ENCODE data around the gene SLC6A15. TPM values are rescaled to one million over a fixed set of nuclear protein-coding genes. Genes with fewer than 3 reads are reported as not detected.

SLC6A15 gene
- 0.07 TPM for total RNA-seq (2021; ENCODE audit: unreplicated experiment)
- not detected in 2 replicates for polyA plus RNA-seq (2012)
- not detected for Bru-seq, nascent RNA
- BruChase-seq, experiment 1, labeled RNA remaining after a 6-hour chase = not detected
- BruChase-seq, experiment 2, labeled RNA remaining after a 2-hour chase = not detected
- long read RNA-seq = 0 reads

- Histone ChIP-seq H3K27ac (ENCODE audit: low read depth, low read length) (no peak within 1 kb of the TSS), H3K9me2 (ENCODE audit: insufficient read depth) (no peaks in the 10 kb centered on the region), H3K79me2 (ENCODE audit: insufficient read depth, low read length) (no peaks in the 10 kb centered on the region), H3K4me1 (ENCODE audit: control insufficient read depth in 1 of 2, insufficient read depth in 2 of 2, low read length in 2 of 2) (no peaks in the 10 kb centered on the region), H2AFZ (ENCODE audit: low read depth, low read length, poor library complexity, severe bottlenecking) (no peak within 1 kb of the TSS), H4K20me1 (ENCODE audit: insufficient read depth) (no peaks in the 10 kb centered on the region), H3K9me3 (ENCODE audit: control insufficient read depth in 1 of 2, insufficient read depth in 1 of 2, low read depth in 1 of 2, low read length in 2 of 2) (no peaks in the 10 kb centered on the region), H3K36me3 (ENCODE audit: control insufficient read depth in 1 of 2, insufficient read depth in 2 of 2, low read length in 2 of 2) (no peaks in the 10 kb centered on the region), H3K27me3 (ENCODE audit: insufficient read depth, low read length) (no peaks in the 10 kb centered on the region), H3K4me3 (replicated peaks in 1 of 2; ENCODE audit: low read depth in 1 of 2, low read length in 2 of 2) (no peak within 1 kb of the TSS), H3K4me2 (ENCODE audit: low read length) (no peak within 1 kb of the TSS), H3K9ac (ENCODE audit: low read length) (no peak within 1 kb of the TSS)
- CTCF ChIA-PET = no interaction called here
- no TSS peak for BruUV-seq (replicated peaks)
- no peak for DNase-seq (ENCODE audit: low read depth, low spot score)
- RAD21 ChIA-PET (ENCODE audit: low non-redundant PET in 1 of 2, low total read pairs in 2 of 2, uncharacterized antibody in 2 of 2, unreplicated experiment in 2 of 2) = no interaction called here
- intact Hi-C loops (cut with micrococcal nuclease) = no loop called here
- ATAC-seq = no peak
- no peak for TF ChIP-seq EGR1 (IDR thresholded peaks at IDR 0.05; ENCODE audit: low read depth)
- no peak for TF ChIP-seq EZH2 (IDR thresholded peaks at IDR 0.05)
- no peak for TF ChIP-seq RAD21 (IDR thresholded peaks at IDR 0.05; ENCODE audit: low read depth)
- no peak for TF ChIP-seq ELF1 (IDR thresholded peaks at IDR 0.05; ENCODE audit: borderline replicate concordance, low read depth)
- no peak for TF ChIP-seq SRF (IDR thresholded peaks at IDR 0.05; ENCODE audit: low read depth)
- no peak for TF ChIP-seq CTCF (IDR thresholded peaks at IDR 0.05 in 2 of 3, conservative IDR thresholded peaks at IDR 0.05 in 1 of 3; ENCODE audit: borderline replicate concordance in 1 of 3, insufficient read depth in 1 of 3, low read depth in 2 of 3, low read length in 2 of 3)
- TF ChIP-seq MAX (IDR thresholded peaks at IDR 0.05) = no peak
- no peak for TF ChIP-seq TCF7L2 (IDR thresholded peaks at IDR 0.05; ENCODE audit: borderline replicate concordance, extremely low read depth, insufficient read depth, insufficient read length)
- TF ChIP-seq SP1 (IDR thresholded peaks at IDR 0.05; ENCODE audit: low read depth) = no peak
- no peak for TF ChIP-seq SIN3A (IDR thresholded peaks at IDR 0.05; ENCODE audit: low read depth)
- no peak for TF ChIP-seq FOSL1 (IDR thresholded peaks at IDR 0.05; ENCODE audit: low read depth)
- TF ChIP-seq JUND (IDR thresholded peaks at IDR 0.05) = no peak
- no peak for TF ChIP-seq ZBTB33 (IDR thresholded peaks at IDR 0.05; ENCODE audit: extremely low read depth, insufficient replicate concordance, low read length)
- TF ChIP-seq REST (IDR thresholded peaks at IDR 0.05; ENCODE audit: low read depth) = no peak
- TF ChIP-seq CEBPB (IDR thresholded peaks at IDR 0.05; ENCODE audit: low read depth) = no peak
- POLR2A ChIA-PET = no interaction called here
These were observed at the start of gene SLC6A15 for GRCh38 chr12:84912198-84913128. Gene SLC6A15 (minus strand): TSS chr12:84912799. CDS start chr12:84892120, 20,679 bp downstream.

Measured in HCT116 (cell line).